ENCODE results near the gene PACSIN1.

PACSIN1 gene

GRCh38 chr6:34559651-34560365 lies 93.9 kb downstream of the PACSIN1 start:
- TF ChIP-seq, protein P1, sequence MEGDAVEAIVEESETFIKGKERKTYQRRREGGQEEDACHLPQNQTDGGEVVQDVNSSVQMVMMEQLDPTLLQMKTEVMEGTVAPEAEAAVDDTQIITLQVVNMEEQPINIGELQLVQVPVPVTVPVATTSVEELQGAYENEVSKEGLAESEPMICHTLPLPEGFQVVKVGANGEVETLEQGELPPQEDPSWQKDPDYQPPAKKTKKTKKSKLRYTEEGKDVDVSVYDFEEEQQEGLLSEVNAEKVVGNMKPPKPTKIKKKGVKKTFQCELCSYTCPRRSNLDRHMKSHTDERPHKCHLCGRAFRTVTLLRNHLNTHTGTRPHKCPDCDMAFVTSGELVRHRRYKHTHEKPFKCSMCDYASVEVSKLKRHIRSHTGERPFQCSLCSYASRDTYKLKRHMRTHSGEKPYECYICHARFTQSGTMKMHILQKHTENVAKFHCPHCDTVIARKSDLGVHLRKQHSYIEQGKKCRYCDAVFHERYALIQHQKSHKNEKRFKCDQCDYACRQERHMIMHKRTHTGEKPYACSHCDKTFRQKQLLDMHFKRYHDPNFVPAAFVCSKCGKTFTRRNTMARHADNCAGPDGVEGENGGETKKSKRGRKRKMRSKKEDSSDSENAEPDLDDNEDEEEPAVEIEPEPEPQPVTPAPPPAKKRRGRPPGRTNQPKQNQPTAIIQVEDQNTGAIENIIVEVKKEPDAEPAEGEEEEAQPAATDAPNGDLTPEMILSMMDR (IDR thresholded peaks at IDR 0.05; ENCODE audit: low read depth, low read length): no peak
- DNase-seq (ENCODE audit: extremely low read depth, low read depth): no peak

- DNase-seq (ENCODE audit: extremely low read depth, low read depth): no peak
- TF ChIP-seq, protein P1 (IDR thresholded peaks at IDR 0.05; ENCODE audit: low read depth, low read length): no peak
Measured at GRCh38 chr6:34560366-34561226, 94.7 kb downstream of the PACSIN1 start.

DNA sequence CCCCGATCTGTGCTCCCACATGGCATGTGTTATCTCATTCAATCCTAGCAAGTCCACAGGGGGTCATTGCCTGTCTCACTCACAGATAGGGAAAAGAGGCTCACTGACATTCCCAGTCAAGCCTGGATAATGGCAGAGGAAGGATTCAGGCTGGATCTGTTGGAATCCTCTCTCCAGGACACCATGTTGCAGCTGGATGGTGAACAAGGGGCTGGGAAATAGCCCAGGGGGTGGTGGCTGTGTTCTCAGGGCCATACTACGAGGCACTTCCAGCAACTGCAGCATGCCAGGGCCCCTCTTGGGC lies 95.3 kb downstream of the PACSIN1 start:
- TF ChIP-seq, protein P1 (IDR thresholded peaks at IDR 0.05; ENCODE audit: low read depth, low read length): no peak
- no peak for DNase-seq (ENCODE audit: extremely low read depth, low read depth)

- DNase-seq (ENCODE audit: extremely low read depth, low read depth): no peak
- TF ChIP-seq, protein P1 (IDR thresholded peaks at IDR 0.05; ENCODE audit: low read depth, low read length): no peak
Measured at GRCh38 chr6:34562350-34562749, 96.5 kb downstream of the PACSIN1 start.

DNA sequence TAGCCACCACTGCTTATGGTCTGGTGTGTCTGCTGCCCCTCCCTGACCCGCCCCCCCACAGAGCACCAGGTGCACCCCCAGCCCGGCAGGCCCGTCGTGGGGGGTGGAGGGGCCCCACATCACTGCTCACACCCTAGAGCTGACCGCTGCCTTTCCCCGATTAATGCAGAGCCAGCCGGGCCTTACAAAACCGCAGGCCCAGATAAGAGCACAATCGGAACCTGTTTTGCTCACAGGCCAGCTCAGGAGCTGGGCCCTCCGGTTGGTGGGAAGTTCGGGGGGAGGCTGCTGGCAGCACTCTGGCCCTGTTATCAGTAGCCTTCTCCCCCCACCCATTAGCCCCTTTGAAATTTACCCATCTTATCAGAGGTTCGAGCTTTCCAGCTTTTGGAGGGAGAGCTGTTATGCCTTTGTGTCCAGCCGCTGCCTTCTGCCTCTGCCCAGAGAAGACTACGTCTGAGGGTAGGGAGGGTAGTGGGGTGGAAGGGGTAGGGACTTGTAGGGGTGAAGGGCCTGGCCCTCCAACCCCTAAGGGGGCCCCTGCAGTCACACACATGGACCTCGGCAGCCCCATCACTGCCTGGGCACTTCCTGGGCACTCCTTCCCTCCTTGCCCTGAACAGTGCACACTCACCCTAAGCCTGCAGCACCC lies 97.1 kb downstream of the PACSIN1 start:
- TF ChIP-seq, protein P1 (IDR thresholded peaks at IDR 0.05; ENCODE audit: low read depth, low read length): no peak
- DNase-seq (ENCODE audit: extremely low read depth, low read depth): no peak

GRCh38 chr6:34563513-34563870 lies 97.6 kb downstream of the PACSIN1 start:
- TF ChIP-seq, protein P1 (IDR thresholded peaks at IDR 0.05; ENCODE audit: low read depth, low read length): no peak
- no peak for DNase-seq (ENCODE audit: extremely low read depth, low read depth)

DNA sequence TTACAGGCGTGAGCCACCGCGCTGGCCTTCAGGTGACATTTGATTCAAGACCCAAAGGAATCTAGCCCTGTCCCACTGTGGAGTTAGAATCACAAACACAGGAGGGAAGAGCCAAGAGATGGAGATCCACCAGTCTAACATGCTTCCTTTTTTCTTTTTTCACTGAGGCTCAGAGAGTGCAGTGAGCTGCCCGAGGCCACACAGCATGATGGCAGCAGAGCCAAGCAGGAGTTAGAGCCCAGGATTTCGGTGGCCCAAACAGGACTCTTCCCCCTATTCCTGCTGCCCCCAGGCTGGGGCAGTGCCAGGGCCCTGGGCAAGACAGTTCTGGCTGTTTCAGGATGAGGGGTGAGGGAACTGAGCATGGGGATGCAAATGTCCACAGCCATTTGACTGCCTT lies 98.3 kb downstream of the PACSIN1 start:
- no peak for DNase-seq (ENCODE audit: extremely low read depth, low read depth)
- TF ChIP-seq, protein P1 (IDR thresholded peaks at IDR 0.05; ENCODE audit: low read depth, low read length): no peak

Data from AG09319 (cell line).